ENCODE results near the gene PRUNE2.

DNA sequence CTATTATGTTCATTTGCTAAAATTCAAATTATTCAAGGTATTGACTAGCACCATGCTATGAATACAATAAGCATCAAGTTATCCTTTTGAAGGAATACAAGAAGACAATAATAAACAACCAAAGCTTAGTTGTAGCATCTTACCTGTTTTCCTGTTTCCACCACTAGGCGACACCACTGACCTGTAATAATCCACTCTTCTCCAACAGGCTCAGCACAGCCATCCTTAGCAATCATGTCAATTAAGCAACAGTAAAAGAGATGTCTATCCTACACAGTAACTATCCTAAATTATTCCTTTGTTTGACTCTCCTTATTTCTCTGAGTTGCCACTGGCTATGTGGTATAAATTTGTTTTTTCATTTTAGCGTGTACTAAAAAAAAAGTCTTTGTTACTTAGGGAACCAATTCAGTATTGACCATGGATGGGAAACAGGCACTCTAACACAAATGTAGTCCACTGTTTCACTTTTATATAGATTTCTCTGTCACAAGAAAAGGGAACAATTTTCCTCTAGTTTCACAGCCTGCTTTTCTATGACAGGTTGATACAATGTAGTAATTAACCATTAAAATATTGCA lies 95.4 kb downstream of the PRUNE2 start:
- TF ChIP-seq USF2 (IDR thresholded peaks at IDR 0.05; ENCODE audit: low read length) (no peak), EP300 (IDR thresholded peaks at IDR 0.05; ENCODE audit: borderline replicate concordance in 1 of 2, low read depth in 2 of 2, low read length in 2 of 2) (no peak)

All from H1 (cell line).